A549 (cell line): ENCODE results near the gene SH2B2. TPM values are rescaled to one million over a fixed set of nuclear protein-coding genes. Genes with fewer than 3 reads are reported as not detected.

Experiments used
- ATAC-seq, 2 experiments: fragments of 200-7000 bp in 1 of 2; fragments of >200 bp in 1 of 2; cut with Nextera tagmentation in 1 of 2; cut with Tn5 transposase in 1 of 2; 3 replicates each; pipeline versions ENCODE4 v1.8.0 to v1.9.1; 2018 to 2020; ENCODE audit warnings: mild to moderate bottlenecking in 1 of 2, moderate library complexity in 1 of 2
- CTCF ChIA-PET: fragments of 300-600 bp; sonication (Branson Sonifier 250); formaldehyde crosslinking; extraction: SDS; loops from one replicate; lab custom pipeline; 2021; ENCODE audit warnings: antibody characterized with exemption, inconsistent platforms; lab: Yijun Ruan, JAX
- POLR2A ChIA-PET: fragments of 350-600 bp; formaldehyde crosslinking; extraction: SDS; loops from one replicate; lab custom pipeline; 2021; ENCODE audit warnings: antibody characterized with exemption, inconsistent platforms; lab: Yijun Ruan, JAX
- DNase-seq, 2 experiments: peaks; one replicate each; pipeline versions ENCODE4 v3.0.0 to v3.0.0-alpha.2; 2011 to 2016; ENCODE audit warnings: low read depth in 1 of 2, low spot score in 1 of 2
- FAIRE-seq: peaks from 2 replicates; lab custom pipeline; 2011; peaks lifted over from hg19 to GRCh38; lab: Jason Lieb, UNC
- H3K27ac ChIP-seq, 2 experiments: fragments of >200 bp; sonication (Bioruptor Twin); formaldehyde crosslinking; 3 replicates each; pipeline ENCODE4 v1.5.1; 2016 to 2017
- H3K4me1 ChIP-seq: fragments of >200 bp; sonication (Bioruptor Twin); formaldehyde crosslinking; 3 replicates; pipeline ENCODE4 v1.6.1; 2016
- H3K4me2 ChIP-seq: fragments of >200 bp; sonication (Bioruptor Twin); formaldehyde crosslinking; 3 replicates; pipeline ENCODE4 v1.6.1; 2016
- H3K4me3 ChIP-seq: fragments of >200 bp; sonication (Bioruptor Twin); formaldehyde crosslinking; 3 replicates; pipeline ENCODE4 v1.5.1; 2016
- H3K9me3 ChIP-seq: fragments of >200 bp; sonication (Bioruptor Twin); formaldehyde crosslinking; 3 replicates; pipeline ENCODE4 v1.6.1; 2016
- BHLHE40 ChIP-seq: IDR thresholded peaks from 2 replicates; pipeline ENCODE4 v1.6.1; 2012; ENCODE audit warnings: low read depth, low read length, inconsistent platforms
- CHD2 ChIP-seq: fragments of 150-350 bp; IDR thresholded peaks from 2 replicates; pipeline ENCODE4 v1.6.1; 2014; ENCODE audit warnings: low read length; ENCODE audit not compliant: partially characterized antibody
- EHF ChIP-seq: fragments of 250-450 bp; sonication (Bioruptor Pico); IDR thresholded peaks from 2 replicates; pipeline ENCODE4 v1.5.0; 2020; ENCODE audit warnings: mild to moderate bottlenecking
- FOSL2 ChIP-seq, 2 experiments: fragments of 450-650 bp in 1 of 2; fragments of >200 bp in 1 of 2; sonication (Bioruptor Twin) in 1 of 2; formaldehyde crosslinking; IDR thresholded peaks; 2 replicates each; pipeline versions ENCODE4 v1.5.0 to v1.6.1; 2016 to 2020; ENCODE audit warnings: mild to moderate bottlenecking in 1 of 2, moderate library complexity in 1 of 2
- FOXS1 ChIP-seq: fragments of 250-450 bp; sonication (Bioruptor Pico); IDR thresholded peaks from 2 replicates; pipeline ENCODE4 v1.5.0; 2020; ENCODE audit warnings: mild to moderate bottlenecking, moderate library complexity
- HEYL ChIP-seq: fragments of 250-450 bp; sonication (Bioruptor Pico); IDR thresholded peaks from 2 replicates; pipeline ENCODE4 v1.8.0; 2021; ENCODE audit warnings: mild to moderate bottlenecking, moderate library complexity
- HOXB5 ChIP-seq: fragments of 250-450 bp; sonication (Bioruptor Pico); IDR thresholded peaks from 2 replicates; pipeline ENCODE4 v1.5.0; 2020; ENCODE audit warnings: mild to moderate bottlenecking, moderate library complexity
- JUNB ChIP-seq: fragments of >200 bp; sonication (Bioruptor Twin); formaldehyde crosslinking; IDR thresholded peaks from 2 replicates; pipeline ENCODE4 v1.6.1; 2016
- MAFK ChIP-seq: fragments of 450-650 bp; IDR thresholded peaks from 2 replicates; pipeline ENCODE4 v1.6.1; 2014; ENCODE audit not compliant: partially characterized antibody
- MYC ChIP-seq: IDR thresholded peaks from 2 replicates; pipeline ENCODE4 v1.6.1; 2012; ENCODE audit warnings: mild to moderate bottlenecking, inconsistent platforms, low read length, improper control_type of control experiment, borderline replicate concordance
- NPAS2 ChIP-seq: fragments of 250-450 bp; sonication (Bioruptor Pico); IDR thresholded peaks from 2 replicates; pipeline ENCODE4 v1.8.0; 2022; ENCODE audit warnings: mild to moderate bottlenecking, moderate library complexity, borderline replicate concordance
- POLR2A ChIP-seq: IDR thresholded peaks from 2 replicates; pipeline ENCODE4 v1.6.1; 2012; ENCODE audit warnings: mild to moderate bottlenecking, low read length
- RCOR1 ChIP-seq: fragments of 150-350 bp; IDR thresholded peaks from 2 replicates; pipeline ENCODE4 v1.6.1; 2014; ENCODE audit warnings: antibody characterized with exemption, low read length, low read depth
- RFX5 ChIP-seq: fragments of 450-650 bp; IDR thresholded peaks from 2 replicates; pipeline ENCODE4 v1.7.1; 2014; ENCODE audit warnings: antibody characterized with exemption, mild to moderate bottlenecking, moderate library complexity
- SMC3 ChIP-seq: fragments of >200 bp; sonication (Bioruptor Twin); formaldehyde crosslinking; IDR thresholded peaks from 3 replicates; pipeline ENCODE4 v1.6.1; 2018; ENCODE audit warnings: inconsistent platforms
- SREBF2 ChIP-seq: fragments of 450-650 bp; IDR thresholded peaks from 2 replicates; pipeline ENCODE4 v1.6.1; 2014; ENCODE audit warnings: mild to moderate bottlenecking, moderate library complexity
- TP53 ChIP-seq: fragments of 250-450 bp; sonication (Bioruptor Pico); IDR thresholded peaks from 2 replicates; pipeline ENCODE4 v1.5.0; 2021; ENCODE audit warnings: mild to moderate bottlenecking, moderate library complexity
- ZC3H11A ChIP-seq: fragments of 450-650 bp; IDR thresholded peaks from 2 replicates; pipeline ENCODE4 v1.6.1; 2014; ENCODE audit warnings: antibody characterized with exemption, mild to moderate bottlenecking
- ZSCAN20 ChIP-seq: fragments of 250-450 bp; sonication (Bioruptor Pico); IDR thresholded peaks from 2 replicates; pipeline ENCODE4 v1.8.0; 2022; ENCODE audit warnings: mild to moderate bottlenecking, moderate library complexity
- WGBS: methylation state at CpG from one replicate; pipeline ENCODE4 v1.1.6; 2017; ENCODE audit errors: missing lambda C conversion rate; 5-methylcytosine and 5-hydroxymethylcytosine counted together
- polyA plus RNA-seq, 4 experiments: library from polyadenylated mRNA; depleted of rRNA in 3 of 4; stranded (reverse); fragments of >200 nt; fragmentation: RNase III in 1 of 4; extraction: RNeasy Plus Mini Kit Qiagen cat#74134 plus additional on column Dnase treatment in 1 of 4; gene quantifications; 2 replicates in 3 of 4; 3 replicates in 1 of 4; pipeline ENCODE4 v1.2.3, GENCODE V29; 2011 to 2017
- TF ChIP-seq, protein P1 (sequence below): fragments of 450-650 bp; IDR thresholded peaks from 2 replicates; pipeline ENCODE4 v1.6.1; 2014; ENCODE audit warnings: antibody characterized with exemption
- TF ChIP-seq, protein P2 (sequence below): IDR thresholded peaks from 2 replicates; pipeline ENCODE4 v1.6.1; 2012; ENCODE audit warnings: low read depth, borderline replicate concordance
- TF ChIP-seq, protein P3 (sequence below): IDR thresholded peaks from 2 replicates; pipeline ENCODE4 v1.6.1; 2012

The SH2B2 gene
- polyA plus RNA-seq, 2 of the 4 experiments (the other 2 are of a cell fraction), result 1.1 to 2.3 TPM

DNA sequence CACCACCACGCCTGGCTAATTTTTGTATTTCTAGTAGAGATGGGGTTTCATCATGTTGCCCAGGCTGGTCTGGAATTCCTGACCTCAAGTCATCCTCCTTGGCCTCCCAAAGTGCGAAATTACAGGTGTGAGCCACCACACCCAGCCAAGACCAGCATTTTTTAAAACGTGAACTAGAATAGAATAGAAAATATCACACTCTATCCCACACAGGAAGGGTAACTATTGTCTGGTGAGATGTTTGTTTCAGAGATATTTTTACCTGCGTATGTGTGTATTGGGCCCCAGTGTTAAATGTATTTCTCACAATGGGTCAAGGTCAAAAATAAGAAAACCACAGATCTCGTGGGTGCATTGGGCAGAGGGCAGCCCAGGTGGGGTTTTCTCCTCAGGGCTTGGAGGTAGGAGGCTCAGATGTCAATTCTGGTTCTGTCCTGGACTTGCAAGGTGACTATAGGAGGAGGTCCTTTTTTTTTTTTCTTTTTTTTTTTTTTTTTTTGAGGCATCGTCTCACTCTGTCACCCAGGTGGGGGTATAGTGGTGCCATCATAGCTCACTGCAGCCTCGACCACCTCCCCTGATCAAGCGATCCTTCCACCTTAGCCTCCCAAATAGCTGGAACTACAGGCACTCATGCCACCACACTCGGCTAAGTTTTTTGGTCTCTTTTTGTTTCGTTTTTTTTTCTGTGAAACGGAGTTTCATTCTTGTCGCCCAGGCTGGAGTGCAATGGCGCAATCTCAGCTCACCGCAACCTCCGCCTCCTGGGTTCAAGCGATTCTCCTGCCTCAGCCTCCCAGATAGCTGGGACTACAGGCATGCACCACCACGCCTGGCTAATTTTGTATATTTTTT, 19.0 kb downstream of the SH2B2 start:
- Histone ChIP-seq H3K9me3 (no peaks in the 10 kb centered on the region), H3K4me2 (no peak overlapping the region), H3K4me1 (peaks cover 9% of the 10 kb centered on the region)
- DNase-seq (no peak), FAIRE-seq (no peak)
- POLR2A ChIA-PET, result no interaction called here
- no peak for TF ChIP-seq HEYL (CRISPR knock-in tag)
- TF ChIP-seq BHLHE40, result no peak
- no peak for TF ChIP-seq NPAS2
- TF ChIP-seq RFX5, result no peak
- TF ChIP-seq, protein P1, sequence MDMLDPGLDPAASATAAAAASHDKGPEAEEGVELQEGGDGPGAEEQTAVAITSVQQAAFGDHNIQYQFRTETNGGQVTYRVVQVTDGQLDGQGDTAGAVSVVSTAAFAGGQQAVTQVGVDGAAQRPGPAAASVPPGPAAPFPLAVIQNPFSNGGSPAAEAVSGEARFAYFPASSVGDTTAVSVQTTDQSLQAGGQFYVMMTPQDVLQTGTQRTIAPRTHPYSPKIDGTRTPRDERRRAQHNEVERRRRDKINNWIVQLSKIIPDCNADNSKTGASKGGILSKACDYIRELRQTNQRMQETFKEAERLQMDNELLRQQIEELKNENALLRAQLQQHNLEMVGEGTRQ, result no peak
- no peak for TF ChIP-seq CHD2
- no peak for TF ChIP-seq RCOR1
- no peak for TF ChIP-seq SREBF2
- TF ChIP-seq, protein P2, sequence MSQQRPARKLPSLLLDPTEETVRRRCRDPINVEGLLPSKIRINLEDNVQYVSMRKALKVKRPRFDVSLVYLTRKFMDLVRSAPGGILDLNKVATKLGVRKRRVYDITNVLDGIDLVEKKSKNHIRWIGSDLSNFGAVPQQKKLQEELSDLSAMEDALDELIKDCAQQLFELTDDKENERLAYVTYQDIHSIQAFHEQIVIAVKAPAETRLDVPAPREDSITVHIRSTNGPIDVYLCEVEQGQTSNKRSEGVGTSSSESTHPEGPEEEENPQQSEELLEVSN, result no peak
- TF ChIP-seq EHF, result no peak
- no peak for TF ChIP-seq ZC3H11A
- no peak for TF ChIP-seq JUNB
- TF ChIP-seq, protein P3, sequence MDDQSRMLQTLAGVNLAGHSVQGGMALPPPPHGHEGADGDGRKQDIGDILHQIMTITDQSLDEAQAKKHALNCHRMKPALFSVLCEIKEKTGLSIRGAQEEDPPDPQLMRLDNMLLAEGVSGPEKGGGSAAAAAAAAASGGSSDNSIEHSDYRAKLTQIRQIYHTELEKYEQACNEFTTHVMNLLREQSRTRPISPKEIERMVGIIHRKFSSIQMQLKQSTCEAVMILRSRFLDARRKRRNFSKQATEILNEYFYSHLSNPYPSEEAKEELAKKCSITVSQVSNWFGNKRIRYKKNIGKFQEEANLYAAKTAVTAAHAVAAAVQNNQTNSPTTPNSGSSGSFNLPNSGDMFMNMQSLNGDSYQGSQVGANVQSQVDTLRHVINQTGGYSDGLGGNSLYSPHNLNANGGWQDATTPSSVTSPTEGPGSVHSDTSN, result no peak
- TF ChIP-seq POLR2A, result no peak
- TF ChIP-seq HOXB5, result no peak
- no peak for TF ChIP-seq SMC3
- TF ChIP-seq, all 56 proteins: peak for 0
- H3K27ac ChIP-seq, result no peak overlapping the region
- H3K4me3 ChIP-seq, result no peak overlapping the region
- CTCF ChIA-PET, result interaction anchor here (0.6 to 0.8 kb wide), 3 partner anchors 9 to 1588 kb away, joined by 3 to 4 read pairs (median 3); no protein-coding TSS in a partner anchor
- no peak for ATAC-seq
- WGBS, result 84% methylated on average over 17 of the region's 17 CpGs

DNA sequence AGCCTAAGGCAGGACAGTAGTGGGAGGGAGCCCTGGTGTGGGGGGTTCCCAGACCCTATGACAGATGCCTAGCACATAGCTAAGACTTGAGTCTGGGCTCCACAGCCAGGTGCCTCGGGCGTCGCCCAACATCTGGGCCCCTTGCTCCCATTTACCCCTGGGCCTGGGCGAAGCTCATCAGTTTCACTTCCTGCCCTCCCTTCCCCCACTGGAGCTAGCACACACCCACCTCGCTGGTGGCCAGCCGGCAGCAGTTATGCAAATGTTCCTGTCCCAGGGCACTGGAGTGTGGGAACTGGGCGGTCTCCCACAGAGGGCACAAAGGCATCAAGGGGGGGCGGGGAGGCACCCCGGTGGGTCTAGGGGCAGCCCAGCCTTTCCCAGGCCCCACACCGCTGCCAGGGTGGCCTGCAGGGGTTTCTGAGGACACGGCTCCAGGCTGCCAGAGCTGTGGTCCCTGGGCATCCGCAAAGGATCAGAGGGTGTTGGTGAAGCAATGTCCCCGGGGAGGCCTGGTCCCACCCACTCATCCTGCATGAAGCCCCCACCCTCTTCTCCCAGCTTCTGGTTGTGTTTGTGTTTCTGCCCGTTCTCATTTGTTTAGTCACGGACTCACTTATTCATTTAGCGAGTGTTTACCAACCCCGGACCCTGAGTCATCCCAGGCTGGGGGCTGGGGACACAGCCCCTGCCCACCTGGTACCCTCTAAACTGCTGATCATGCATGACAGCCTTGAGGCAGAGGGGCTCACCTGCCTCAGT, 20.4 kb downstream of the SH2B2 start:
- ChIA-PET POLR2A (no interaction called here), CTCF (interaction anchor here (0.8 kb wide), 1 partner anchor 12 kb away, joined by 4 read pairs; no protein-coding TSS in a partner anchor)
- peaks cover 9% of the 10 kb centered on the region for H3K4me1 ChIP-seq
- H3K4me2 ChIP-seq, result peak overlapping the region; percentile 57
- H3K9me3 ChIP-seq, result no peaks in the 10 kb centered on the region
- WGBS, result 31% methylated on average over 11 of the region's 17 CpGs
- H3K4me3 ChIP-seq, result no peak overlapping the region
- FAIRE-seq (no peak), DNase-seq (peak in 1 of 2 experiments; percentile 59), ATAC-seq (peak; percentile 36 to 64; a peak in 5 of 6 replicates)
- TF ChIP-seq RCOR1, result no peak
- TF ChIP-seq MAFK, result peak; percentile 69
- TF ChIP-seq MYC, result no peak
- no peak for TF ChIP-seq FOSL2 (IDR thresholded peaks at IDR 0.05)
- peak; percentile 49; the same call in 1 of the 2 replicates for TF ChIP-seq FOSL2 (CRISPR knock-in tag; IDR thresholded peaks at IDR 0.05)
- no peak for TF ChIP-seq ZSCAN20 (CRISPR knock-in tag)
- TF ChIP-seq HOXB5, result no peak
- TF ChIP-seq TP53, result no peak
- no peak for TF ChIP-seq FOXS1 (CRISPR knock-in tag)
- H3K27ac ChIP-seq, result peak overlapping the region; percentile 13 to 73; a peak in 4 of 6 replicates
